ENCODE results near the gene CCNYL1.
A peak's percentile ranks its signal among the peaks of the same experiment; 100 is the strongest.
"Not testable (repeated sequence)": the region's sequence is repeated elsewhere in the genome, so short reads cannot be mapped to it uniquely, and the experiment has no call there.

Gene CCNYL1

DNA sequence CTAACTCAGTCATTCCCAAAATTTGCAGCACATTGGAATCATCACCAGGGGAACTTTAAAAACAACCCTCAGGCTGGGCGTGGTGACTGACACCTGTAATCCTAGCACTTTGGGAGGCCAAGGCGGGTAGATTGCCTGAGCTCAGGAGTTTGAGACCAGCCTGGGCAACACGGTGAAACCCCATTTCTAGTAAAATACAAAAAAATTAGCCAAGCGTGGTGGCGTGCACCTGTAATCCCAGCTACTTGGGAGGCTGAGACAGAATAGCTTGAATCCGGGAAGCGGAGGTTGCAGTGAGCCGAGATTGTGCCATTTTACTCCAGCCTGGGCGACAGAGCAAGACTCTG is 24.0 kb downstream of the CCNYL1 start:
- not testable (repeated sequence) for DNase-seq

DNA sequence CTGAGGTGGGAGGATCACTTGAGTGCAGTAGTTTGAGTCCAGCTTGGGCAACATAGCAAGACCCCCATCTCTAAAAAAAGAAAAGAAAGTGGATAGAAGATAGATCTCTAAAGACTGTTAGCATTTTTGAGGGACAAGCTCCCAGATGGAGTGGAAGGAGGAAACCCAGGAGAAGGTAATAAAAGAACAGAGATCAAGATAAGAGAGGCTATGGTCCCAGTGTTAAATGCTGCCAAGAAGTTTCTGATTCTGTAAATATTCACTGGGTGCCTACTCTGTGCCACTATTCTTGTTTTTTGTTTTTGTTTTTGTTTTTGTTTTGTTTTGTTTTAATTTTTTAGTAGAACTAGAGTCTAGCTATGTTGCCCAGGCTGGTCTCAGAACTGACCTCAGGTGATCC is 32.1 kb downstream of the CCNYL1 start:
- DNase-seq = no peak

DNA sequence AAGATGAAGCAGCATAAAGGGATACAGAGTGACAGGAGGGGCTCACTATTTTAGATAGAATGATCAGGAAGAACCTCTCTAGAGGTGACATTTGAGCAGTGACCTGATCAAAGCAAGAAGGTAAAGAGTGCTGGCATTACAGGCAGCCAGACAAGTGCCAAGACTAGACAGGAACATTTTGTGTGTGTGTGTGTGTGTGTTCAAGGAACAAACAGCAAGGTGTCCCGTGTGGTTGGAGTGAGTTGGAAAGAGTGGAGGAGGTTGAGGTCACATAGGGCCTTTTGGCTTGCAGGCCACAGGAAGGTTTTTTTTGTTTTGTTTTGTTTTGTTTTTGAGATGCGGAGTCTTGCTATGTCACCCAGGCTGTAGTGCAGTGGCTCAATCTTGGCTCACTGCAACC is 32.6 kb downstream of the CCNYL1 start:
- no peak for DNase-seq

DNA sequence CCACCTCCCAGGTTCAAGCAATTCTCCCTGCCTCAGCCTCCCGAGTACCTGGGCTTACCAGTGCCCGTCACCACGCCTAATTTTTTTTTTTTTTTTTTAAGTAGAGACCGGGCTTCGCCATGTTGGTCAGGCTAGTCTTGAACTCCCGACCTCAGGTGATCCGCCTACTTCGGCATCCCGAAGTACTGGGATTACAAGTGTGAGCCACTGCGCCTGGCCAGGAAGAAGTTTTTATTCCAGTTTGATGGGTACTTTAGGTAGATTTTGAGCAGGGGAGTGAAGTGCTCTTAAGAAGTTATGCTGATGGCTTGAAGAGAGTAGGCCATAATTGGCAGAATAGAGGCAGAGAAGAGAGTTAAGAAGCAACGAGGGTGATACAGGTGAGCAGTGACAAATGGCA is 33.0 kb downstream of the CCNYL1 start:
- no peak for DNase-seq

DNA sequence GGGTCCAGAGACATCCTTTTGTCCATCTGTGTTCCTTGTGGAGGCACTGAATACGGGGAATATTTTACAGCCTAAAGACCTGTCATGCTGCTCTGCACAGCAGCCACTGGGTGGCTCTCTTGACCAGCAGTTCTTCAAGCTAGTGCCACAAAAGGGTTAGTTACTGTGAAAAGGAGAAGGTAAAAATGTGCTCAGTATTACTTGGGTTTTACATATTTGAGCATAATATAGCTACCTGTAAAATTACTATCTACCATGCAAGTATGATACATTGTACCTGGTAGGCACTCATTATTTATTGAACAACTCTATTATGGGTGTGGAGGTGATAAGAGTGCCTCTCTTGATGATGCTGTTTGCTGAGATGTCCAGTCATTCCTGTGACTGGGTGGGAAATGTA is 34.7 kb downstream of the CCNYL1 start:
- DNase-seq = peak; percentile 58 to 79

DNA sequence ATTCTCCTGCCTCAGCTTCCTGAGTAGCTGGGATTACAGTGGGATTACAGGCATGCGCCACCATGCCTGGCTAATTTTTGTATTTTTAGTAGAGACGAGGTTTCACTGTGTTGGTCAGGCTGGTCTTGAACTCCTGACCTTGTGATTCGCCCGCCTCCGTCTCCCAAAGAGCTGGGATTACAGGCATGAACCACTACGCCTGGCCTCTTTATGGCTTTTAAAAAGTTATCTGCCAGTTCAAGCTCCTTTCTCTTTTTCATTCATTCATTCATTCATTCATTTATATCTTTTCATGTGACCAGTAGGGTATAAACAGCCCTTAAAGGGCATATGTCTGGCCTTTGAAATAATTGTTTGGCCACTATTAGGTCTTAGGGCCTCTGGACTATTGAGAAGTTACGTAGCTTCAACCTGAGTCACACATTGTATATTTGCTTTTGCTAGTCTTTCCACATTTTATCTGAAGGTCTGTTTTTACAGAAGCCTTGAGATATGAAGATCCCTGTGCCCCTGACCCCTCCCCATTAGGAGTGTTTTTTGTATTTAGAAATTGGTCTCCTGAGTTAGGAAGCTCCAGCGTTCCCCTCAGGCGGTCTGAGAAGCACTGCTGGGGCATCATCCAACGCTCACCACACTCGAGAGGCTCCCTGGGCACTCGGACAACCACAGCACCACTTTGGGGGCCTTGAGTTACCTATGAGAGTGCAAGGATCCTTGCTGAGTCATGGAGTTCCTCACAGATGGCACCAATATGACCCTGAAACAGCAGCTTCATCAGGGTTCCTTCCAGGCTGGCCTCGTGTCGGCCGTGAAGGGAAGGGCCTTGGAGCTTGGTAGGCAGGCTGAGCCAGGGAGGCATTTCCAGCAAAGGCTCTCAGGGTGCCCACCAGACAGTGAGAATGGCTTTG is 36.5 kb downstream of the CCNYL1 start:
- no peak for DNase-seq

DNA sequence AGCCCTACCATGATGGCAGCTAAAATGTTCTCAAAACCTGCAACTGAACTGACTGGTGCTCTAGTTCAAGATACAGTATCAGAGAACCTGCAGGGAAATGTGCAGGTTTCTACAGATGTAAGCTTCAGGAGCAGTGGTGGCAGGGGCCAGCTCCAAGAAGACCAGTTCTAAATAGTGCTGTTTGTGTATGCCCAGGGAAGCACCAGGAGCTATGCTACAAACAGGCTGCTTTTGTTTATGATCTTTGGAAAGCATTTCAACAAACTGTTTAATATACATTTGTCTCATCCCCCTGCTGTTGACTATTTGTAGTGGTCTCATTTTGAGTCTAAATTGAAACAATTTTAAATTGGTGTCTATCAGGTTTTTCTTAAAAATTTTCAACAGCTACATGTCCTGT is 37.6 kb downstream of the CCNYL1 start:
- DNase-seq = no peak

DNA sequence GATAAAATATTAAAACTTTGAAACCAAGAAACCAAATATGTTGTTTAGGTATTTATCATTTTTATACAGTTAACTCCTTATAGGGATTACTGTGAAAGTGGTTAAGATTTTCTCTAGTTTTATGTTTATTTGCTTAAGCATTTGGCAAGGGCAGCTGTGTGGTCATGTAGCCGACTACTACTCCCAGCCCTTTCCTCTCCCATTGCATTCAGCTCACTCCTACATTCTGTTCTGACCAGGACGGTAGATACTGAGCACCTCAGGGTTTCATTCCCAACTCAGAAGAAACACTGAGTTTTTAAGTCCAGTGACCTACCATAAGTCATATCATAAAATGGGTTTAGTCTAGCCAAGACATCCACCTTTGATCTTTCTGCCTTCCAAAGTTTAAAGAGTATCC is 38.4 kb downstream of the CCNYL1 start:
- DNase-seq = no peak

DNA sequence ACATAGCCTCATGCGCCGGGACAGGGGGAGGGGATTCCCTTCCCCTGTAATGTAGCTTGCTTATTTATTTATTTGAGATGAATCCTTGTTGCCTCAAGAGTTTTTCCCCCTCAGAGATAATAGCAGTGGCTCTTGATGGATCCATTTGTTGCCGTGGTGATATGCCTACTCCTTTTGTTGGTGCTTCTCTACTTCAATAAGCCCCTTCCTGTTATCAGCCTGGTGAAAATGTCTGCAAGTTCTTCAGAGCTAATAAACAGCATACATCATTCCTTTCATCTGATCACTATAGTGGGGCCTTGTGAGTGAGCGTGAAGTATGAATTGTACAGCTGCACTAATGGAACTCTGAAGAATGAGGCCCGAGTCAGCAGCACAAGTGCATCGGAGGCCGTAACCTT is 38.9 kb downstream of the CCNYL1 start:
- peak in 1 of 2 experiments; percentile 42 for DNase-seq

DNA sequence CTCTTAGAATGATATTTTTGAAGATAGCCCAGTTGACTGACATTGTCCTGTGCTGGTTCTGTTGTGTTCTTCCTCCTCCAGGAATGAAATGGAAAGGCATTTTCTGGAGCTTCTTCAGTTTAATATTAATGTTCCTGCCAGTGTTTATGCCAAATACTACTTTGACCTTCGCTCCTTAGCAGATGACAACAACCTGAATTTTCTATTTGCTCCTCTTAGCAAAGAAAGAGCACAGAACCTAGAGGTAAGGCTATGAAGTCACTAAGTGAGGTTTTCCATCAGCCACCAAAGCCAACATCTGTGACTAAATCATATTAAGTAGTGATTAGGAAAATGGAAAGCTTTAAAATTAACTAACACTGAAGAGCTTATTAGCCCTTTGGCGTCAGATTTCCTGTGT is 39.4 kb downstream of the CCNYL1 start:
- no peak for DNase-seq

DNA sequence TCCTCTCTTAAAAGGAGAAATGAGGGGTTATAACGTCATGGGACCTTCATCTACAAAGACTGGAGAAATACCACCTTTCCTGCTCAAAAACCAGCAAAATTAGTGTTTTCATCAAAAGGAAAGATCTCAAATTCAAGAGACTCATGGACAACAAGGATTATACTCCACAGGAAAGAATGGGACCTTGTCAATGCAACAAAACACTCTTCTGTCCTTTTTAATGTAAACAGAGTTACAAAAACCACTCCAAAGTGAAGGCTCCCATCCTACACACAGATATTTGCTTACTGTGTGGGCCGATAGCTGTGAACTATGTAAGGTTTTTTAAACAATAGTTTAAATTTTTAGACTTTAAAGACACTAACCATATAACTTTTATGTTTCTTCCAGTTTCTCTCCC is 42.2 kb downstream of the CCNYL1 start:
- not testable (repeated sequence) for DNase-seq

DNA sequence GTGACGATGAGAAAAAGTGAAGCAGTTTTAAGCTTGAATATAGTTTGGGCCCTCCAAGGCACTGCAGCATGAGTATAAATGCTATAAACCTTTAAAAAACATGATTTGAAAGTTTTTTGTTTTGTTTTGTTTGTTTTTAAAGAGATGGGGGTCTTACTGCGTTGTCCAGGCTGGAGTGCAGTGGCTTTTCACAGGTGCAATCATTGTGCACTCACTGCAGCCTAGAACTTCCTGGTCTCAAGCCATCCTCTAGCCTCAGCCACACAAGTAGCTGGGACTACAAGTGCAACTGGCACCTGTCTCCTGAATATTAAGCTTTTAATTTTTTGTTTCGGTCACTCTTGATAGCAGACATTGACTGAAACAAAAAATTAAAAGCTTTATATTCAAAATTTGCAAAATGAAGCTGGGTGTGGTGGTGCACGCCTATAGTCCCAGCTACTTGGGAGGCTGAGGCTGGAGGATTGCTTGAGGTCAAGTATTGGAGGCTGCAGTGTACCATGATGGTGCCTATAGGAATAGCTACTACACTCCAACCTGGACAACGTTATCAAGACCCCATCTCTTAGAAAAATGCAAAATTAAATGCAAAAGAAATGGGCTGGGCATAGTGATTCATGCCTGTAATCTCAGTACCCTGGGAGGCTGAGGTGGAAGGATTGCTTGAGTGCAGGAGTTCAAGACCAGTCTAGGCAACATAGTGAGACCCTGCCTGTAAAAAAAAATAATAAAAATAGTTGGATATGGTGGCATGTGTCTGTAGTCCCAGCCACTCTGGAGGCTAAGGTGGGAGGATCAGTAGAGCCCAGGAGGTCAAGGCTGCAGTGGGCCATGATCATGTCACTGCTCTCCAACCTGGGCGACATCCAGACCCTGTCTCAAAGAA is 43.3 kb downstream of the CCNYL1 start:
- no peak for DNase-seq

DNA sequence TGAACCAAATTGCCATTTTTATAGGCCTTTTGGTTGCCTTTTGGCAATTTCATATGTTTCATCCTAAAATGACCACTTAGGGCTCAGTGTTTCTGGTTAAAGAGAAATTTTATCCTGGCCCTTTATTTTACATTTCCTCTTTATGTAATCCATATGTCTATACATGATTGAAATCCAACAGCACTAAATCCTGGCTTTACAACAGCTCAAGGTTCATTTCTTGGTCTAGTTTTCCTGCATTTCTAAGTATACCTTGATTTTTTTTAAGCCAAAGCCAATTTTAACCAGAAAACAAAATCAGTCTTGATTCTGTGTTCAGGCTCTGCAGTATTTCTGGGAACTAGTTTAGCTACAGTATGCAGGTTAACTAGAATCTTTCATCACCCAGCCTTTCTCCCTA is 46.6 kb downstream of the CCNYL1 start:
- DNase-seq = no peak

DNA sequence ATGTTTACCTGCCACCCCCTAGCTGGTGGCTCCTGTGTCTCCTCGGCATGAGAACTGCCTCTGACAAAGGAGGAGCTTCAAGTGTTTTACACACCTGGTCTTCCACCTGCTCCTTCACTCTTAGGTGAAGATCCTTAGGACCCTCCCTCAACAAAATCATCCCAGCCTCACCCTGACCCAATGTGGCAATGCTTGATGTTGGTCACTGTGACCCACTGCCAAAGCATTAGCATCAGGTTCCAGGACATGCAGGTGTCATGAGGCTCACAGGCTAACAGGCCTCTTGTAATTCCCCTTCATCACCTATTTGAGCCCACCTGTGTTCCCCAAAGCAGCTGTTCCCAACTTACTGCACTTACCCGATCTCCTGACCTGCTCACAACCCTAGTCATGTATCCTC is 48.5 kb downstream of the CCNYL1 start:
- DNase-seq = no peak

DNA sequence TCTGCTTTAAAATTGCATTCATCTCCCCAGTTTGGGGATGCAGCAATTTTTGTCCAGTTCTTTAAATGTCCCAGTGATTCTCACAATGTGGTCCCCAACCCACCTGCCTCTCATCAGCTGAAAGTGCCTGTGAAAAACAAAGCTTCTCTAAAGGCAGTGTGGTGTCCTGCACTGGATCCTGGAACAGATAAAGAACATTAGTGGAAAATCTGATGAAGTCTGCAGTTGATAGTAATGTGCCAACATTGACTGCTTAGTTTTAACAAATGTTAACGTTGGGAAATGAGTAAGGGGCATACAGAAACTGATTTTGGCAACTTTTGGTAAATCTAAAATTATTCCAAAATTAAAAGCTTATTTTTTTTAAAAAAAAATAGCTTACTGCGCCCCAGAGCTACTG is 49.0 kb downstream of the CCNYL1 start:
- DNase-seq = no peak

DNA sequence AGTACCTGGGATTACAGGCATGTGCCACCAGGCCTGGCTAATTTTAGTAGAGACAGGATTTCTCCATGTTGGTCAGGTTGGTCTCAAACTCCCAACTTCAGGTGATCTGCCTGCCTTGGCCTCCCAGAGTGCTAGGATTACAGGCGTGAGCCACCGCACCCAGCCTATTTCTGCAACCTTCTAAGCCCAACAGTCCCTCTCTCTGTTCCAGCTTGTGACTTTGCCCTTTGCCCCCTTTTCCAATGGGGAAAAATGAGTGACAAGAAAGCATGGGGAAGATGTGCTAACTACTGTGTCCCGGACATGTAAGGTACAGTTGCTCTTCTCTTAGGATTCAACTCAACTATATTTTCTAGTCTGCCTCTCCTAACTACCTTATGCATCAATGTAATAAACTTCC is 50.0 kb downstream of the CCNYL1 start:
- DNase-seq = not testable (repeated sequence)

DNA sequence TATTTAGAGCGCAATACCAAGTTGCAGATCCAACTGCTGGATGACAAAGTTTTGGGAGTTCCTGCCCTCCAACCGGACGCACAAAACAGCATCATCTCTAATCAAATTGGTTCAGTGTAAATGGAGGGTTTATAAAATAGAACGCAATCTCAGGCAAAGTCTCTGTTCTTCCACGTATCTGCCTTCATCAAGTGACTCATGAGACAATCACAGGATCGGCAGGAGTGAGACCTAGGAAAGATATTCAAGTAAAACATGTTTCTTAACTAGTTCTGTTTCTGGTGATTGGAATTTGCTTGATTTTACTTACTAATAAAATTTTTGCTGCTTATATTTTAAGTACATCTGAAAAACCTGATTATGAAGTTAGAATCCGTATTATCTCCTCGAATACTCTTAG is 50.7 kb downstream of the CCNYL1 start:
- DNase-seq = no peak

DNA sequence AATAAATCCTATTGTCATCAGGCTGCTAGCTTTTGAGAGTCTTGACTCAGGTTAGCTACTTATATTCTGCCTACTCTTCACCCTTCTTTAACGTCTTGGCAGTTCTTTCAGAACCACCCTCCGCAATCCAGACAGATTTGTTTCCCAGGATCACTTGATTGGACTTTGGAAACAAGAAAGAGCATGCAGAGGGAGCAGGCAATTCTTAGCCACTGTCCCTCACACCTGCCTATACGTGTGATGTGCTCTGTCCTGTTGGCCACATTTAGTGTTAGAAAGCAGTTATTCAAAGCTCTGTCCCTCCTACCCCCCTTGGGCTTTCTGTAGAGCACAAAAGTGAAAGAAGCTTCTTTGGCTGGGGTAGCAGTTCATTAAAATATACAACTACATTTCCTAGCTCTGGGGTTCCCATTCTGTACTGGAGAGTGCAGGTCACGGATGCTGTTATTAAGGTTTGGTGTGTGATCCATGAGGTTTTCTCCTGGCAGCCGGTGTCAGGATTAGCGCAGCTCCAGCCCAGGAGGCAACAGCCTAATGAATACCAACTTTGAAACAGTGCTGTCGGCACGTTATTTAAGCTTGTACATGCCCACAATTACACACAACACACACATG is 52.0 kb downstream of the CCNYL1 start:
- no peak for DNase-seq

DNA sequence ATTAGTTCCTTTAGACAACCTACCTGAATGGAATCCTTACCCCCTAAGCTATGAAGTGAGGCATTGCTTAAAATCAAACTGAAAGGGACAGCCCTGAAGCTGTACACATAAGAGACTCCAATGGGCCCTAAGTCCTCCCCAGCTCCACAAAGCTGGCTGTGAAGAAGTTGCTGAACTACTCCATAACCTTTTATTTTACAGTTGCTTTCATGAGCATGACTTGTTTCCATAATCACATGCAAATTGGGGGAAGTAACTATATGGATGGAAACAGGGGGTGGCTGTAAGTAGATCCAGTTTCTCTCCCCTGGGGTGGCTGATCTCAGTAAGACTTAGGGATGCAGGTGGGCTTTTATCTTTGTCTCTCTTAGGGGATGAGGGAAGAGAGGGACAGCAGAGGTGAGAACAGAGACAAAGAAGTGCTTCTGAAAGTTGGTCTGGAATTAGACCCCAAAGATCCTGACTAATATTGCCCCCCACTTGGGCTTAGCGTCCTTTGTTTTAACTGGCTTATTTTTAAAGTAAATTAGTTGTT is 52.7 kb downstream of the CCNYL1 start:
- no peak for DNase-seq

DNA sequence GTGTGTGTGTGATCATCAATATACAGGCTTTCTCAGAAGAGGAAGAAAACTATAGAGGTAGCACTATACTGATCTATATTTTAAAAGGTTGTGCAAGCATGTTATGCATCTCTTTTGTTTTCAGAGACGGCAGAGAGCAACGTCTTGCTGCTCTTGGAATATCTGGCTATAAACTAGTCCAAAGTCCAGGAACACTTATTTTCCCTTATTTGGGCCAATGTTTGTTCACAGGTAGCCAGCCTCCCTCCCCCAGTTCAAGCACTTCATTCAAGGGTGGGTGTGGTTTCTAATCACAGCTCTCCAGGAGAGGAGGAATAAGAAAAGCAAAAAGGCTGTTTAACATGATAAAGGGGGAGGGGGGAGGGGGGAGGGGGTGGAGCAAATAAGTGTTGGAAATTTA is 54.1 kb downstream of the CCNYL1 start:
- DNase-seq = no peak

DNA sequence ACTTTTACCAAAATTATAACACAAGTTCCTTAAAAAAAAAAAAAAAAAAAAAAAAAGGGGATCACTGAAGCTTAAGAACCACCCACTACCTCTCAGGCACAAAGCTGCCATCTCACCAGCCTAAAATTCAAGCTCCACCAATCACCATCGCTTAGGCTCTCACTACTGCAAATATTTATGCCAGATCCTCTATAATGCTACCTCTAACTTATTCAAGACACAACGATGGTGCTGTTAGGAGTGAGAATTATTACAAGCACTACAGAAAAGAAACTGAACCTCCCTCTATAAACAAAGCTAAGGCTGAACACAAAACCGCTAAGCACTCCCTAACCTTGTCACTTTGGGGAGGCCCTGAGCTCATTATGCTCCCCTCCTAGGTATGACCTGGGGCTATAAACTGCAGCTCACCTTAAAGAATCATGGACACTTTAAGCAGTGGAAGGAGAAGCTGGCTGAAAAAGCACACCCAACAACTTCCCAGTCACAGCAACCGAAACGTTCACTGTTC is 54.7 kb downstream of the CCNYL1 start:
- no peak for DNase-seq

DNA sequence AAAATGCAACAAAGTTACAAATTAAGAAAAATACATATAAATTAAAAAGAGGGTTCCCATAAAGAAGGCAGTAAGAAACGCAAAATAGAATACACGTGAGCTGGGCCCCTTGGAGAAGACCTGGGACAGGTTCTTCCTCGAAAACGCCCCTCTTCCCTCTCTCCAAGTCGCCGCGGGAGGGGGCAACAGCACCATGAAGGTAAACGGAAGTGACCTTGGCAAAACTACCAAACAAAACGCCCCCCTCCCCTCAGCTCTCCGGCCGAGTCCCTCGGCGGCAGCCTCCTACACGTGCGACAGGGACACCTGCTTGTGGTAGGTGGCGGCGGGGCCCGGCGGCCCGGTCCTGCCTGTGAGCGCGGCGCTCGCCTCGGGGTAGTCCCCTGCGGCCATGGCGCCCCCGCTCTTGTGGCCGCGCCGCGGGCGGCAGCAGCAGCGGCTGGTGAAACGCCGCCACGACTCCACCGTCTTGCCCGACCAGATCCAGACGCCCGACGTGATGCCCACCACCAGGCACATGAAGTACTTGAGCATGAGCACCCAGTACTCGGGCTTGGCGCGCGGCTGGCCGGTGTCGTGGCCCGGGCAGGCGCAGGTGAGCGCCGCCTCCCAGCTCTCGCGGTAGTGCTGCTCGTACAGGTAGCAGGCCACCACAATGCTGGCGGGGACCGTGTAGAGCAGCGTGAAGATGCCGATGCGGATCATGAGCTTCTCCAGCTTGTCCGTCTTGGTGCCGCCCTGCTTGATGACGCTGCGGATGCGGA is 55.4 kb downstream of the CCNYL1 start:
- no peak for DNase-seq
